DMS153 (cell line): ENCODE data around the gene SOX18.

Experiments
- DNase-seq: peaks from one replicate; lab custom pipeline; 2025; lab: John Stamatoyannopoulos, UW

SOX18 gene

DNA sequence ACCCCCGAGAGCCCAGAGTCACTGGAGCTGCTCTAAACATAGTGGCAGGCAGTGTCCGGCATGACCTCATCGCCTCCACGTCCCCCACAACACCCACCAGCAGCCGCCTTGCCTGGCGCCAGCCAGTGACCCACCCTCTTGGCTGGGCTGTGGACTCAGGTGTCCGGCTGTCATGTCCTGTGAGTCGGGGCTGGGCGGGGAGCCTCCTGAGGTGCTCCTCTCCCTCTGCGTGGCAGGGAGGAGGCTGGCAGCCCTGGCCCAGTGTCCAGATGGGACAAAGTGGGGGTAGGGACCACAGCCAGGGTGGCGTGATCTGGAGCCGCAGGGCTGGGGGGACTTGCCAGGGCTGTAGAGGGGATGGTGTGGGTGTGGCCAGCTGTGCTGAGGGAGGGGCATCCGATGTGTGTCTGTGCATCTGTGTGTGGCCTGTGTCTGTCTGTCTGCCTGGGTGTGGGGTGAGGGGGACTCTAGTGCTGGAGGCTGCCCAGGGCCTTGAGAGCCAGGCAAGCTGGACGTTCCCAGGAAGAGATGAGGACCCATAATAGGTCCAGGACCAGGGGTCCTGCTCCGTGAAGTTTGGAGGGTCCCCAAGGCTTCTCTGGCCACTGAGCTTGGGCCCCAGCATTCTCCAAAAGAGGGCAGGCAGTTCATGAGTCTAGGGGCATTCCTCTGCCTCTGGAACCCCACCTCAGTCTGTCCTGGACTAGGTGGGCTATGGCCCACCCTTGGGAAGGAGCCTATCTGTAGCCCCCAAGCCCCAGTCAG, 2.3 kb upstream of the SOX18 start:
- DNase-seq, result no peak

DNA sequence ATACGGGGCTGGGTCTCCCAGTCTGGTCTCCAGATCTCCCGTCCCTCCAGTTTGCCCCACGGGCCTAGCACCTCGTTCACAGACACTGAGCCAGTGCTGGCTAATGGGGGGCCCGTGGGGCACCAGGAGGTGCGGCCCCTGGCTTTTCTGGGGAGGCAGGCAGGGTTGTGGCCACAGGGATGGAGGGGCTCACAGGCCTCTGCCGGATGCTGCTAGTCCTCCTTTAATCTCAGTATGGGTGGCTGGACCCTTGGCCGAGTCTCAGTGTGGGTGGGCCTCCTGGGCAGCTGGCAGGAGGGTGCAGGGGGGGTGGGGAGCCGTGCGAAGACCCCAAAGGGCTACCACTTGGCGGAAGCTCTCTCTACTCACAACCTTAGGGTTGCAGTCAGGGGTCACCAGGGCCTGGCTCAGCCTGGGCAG, 1.6 kb upstream of the SOX18 start:
- no peak for DNase-seq

DNA sequence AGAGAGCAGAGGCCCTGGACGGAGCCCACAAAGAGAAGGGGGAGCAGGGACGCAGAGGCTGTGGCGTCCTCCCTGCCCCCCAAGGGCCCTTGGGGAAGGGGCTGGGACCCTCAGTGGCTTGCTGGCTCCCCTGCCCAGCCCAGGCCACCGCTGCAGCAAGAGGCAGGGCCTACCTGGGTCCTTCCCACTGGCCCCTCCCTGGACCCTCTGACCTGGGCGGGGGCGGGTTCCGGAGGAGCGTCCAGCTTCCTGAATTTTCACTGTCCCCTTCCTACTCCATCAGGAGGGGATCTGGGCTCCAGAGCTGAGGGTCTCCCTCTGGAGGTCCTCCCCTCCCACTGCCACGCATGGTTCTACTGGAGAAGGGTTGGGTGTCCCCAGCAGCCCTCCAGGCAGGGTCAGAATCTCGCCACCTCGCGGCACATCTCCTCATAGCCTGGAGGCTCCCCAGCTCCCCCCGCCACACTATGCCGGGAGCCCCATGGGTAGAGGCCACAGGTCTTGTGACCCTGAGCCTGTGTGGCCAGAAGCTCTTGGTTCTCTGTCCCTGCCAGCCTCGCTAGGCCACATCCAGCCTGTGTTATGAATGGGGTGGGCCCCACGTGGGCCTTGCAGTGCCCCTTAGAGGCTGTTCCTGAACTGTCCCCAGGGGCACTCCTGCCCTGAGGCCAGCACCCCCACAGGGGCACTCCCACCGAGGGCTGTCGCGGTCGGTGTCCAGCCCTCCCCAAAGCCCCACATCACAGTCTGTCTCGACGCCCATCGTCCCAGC, 1.0 kb upstream of the SOX18 start:
- DNase-seq, result no peak

DNA sequence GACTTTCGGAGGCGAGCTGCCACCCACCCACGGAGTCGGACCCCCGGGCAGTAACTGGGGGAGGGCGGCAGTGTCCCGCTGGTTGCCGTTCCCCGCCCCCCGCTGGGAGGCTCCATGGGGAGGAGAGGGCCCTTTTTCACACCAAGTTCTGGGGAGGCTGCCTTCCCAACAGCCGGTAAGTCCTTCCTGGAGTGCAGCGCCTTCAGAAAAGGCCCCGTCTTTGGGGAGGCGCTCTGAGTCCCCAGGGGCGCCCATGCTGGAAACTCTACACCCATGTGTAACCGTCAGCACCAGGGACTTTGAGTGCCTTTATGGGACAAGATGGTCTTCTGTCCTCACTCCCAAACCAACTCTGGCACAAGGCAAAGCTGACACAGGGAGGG, 430 bp upstream of the SOX18 start:
- DNase-seq, result no peak

DNA sequence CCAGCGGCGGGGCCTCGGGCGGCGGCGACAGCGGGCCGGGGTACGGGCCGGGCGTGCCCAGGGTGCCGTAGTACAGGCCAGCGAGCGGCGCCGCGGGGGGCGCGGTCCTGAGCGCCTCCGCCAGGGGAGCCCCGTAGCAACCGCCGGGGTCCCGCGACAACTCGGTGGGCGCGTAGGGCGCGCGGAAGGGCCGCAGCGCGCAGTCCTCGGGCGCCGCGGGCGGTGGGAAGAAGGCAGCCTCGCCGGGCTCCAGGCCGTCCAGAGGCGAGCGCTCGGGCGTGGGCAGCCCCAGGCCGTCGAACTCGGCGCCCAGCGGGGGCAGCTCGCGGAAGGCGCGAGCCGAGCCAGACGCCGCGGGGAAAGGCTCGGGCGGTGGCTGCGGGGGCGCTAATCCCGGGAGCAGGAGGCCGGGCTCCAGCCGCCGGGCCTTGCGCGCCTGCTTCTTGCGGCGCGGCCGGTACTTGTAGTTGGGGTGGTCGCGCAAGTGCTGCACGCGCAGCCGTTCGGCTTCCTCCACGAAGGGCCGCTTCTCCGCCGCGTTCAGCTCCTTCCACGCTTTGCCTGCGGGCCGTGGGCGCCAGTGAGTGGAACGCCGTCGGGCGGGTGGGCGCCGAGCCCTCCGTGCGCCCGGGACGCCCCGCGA, 916 bp downstream of the SOX18 start:
- no peak for DNase-seq

DNA sequence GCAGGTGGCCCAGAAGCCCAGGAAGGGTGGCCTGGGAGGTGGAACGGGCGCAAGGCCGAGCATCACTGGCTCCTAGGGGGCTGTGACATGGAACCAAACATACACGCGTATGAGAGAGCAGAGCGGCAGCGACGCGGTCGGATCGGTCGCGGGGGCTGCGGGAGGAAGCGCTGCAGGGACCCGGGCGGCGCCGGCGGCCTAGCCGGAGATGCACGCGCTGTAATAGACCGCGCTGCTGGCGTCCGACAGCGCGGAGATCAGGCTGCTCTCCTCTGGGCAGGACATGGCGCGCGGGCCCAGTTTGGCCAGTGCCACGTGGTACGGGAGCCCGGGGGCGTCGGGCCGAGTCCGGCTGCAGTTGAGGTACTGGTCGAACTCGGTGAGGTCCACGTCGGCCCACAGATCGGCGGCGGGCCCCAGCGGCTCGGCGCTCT, 1.5 kb downstream of the SOX18 start:
- no peak for DNase-seq

DNA sequence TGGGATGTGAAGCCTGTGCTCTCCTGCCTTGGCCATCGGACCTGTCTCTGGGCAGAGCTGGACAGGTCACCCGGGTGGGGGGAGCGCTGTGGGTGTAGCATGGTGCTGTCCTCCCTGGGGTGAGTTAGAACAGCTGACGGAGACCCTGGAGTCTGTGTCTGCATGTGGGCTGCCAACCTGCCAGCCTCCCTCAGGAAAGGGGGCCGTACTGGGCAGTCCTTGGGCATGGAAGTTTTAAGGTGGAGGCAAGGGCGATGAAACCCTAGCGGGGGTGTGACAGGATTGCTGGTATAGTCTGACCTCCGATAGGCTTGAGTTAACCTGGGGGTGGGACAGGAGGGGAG, 2.4 kb downstream of the SOX18 start:
- DNase-seq, result no peak

DNA sequence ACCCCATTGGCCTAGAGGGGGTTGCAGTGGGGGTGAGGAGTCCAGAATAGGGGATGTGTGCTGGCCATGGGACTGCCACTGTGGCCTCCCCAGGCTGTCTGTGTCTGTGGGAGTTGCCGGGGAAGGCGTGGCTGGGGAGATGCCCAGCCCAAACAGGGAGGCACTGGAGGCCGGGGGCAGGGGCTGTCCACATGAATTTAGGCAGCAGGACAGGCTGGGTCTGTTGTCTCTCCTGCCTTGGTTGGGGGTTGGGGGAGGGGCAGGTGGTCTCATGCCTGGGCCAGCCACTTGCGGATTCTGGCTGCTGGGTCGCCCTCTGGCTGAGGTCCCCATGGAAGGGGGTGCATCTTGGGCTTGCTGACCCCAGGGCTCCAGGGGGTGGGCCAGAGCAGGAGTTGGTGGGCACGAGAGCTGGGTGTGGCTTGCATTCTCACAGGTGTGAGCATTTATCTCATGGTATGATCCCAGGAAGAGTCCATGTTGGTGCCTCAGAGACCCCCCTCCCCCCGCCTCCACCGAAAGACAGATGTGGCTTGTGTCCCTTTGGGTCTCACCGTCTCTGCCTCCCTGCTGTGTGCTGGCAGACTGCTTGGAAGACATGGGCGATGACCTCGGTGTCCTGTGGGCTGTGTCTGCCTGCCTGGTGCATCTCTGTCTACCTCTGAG, 4.0 kb downstream of the SOX18 start:
- DNase-seq, result no peak

DNA sequence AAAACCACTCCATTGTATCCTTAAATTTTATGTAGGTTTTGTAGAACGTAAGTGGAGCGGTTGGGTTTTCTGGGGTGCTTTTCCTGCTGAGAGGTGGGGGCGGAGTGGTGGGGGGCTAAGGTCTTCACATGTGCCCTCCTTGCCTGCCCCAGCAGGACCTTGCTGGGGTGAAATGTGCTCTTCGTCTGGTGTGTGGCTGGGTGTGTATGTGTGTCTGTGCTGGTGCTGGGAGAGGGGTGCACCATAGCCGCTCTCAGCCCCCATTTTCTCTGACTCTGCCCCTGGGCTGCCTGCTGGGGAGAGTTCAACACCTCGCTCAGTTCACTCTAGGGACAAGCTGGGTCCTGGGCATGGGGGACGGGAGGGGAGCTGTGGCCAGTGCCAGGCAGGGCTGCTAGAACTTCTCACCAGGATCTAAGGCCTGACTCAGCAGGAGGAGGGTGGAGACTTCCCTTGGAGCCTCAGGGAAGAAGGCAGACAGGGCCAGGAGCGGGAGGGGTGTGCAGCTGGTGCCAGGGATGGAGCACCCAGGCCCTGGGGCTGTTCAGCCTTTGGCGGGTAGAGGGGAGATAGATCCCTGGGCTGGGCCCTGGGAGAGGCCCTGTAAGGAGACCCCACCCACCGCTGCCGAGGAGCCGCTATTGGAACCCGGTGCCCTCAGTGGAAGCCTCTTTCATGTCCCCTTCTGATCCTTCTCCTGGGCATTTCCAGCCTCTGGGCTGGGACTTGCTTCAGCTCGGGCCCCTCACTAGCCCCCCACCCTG, 4.8 kb downstream of the SOX18 start:
- no peak for DNase-seq

DNA sequence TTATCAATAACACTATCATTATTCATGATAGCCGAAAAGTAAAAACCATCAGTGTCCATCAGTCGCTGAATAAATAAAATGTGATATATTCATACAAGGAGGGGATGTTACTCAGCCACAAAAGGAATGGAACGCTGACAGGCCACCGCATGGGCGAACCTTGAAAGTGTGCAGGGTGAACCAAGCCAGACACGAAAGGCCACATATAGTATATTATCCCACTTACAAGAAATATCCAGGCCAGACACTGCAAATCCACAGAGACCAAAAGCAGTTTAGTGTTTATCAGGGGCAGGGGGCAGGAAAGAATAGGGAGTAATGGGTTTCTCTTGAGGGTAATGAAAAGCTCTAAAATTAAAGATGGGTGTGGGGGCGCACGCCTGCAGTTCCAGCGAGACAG, 5.7 kb downstream of the SOX18 start:
- DNase-seq, result no peak

DNA sequence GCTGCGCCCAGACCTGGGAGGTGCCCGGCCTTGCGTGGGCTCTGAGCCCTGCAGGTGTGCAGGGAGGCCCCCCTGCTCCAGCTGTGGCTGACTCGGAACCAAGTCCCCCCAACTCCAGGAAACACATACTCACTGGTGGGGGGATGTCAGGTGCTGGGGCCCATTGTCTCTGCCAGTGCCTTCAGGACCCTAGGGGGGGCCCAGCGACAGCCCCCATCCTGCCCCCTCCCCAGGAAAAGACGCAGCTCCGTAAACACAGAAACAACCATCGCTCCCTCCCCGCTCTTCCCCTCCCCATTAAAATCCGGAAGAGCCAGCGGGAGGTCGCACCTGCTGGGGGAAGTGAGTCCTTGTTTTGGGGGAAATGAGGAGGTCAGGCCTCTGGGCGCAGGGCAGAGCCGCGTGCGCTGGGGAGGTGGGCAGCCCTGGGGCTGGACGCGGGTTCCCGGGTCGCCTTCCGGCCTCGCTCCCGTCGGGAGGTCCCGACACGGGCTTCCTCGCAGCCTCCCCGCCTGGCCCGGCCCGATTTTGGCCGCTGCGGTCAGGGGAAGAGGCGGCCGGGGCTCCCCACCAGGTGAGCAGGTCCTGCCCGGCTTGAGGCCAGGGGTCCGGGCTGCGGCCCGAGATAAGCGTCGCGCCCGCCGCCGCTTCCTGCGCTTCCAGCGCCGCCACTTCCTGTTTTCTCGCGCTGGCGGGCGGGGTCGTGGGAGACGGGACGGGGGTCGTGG, 7.2 kb downstream of the SOX18 start:
- no peak for DNase-seq

DNA sequence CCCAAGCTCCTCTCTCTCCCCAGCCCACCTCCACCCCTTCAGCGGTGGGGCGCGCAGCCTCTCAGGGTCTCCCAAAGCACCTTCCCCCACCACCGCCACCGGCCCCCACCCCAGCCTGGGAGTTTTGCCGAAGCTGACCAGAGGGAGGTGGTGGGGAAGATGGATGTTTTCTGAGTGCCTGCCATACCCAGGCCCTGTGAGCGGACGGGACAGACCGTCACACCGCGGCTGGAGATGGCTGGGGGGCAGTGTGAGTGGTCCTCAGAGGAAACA, 7.7 kb downstream of the SOX18 start:
- DNase-seq, result no peak

DNA sequence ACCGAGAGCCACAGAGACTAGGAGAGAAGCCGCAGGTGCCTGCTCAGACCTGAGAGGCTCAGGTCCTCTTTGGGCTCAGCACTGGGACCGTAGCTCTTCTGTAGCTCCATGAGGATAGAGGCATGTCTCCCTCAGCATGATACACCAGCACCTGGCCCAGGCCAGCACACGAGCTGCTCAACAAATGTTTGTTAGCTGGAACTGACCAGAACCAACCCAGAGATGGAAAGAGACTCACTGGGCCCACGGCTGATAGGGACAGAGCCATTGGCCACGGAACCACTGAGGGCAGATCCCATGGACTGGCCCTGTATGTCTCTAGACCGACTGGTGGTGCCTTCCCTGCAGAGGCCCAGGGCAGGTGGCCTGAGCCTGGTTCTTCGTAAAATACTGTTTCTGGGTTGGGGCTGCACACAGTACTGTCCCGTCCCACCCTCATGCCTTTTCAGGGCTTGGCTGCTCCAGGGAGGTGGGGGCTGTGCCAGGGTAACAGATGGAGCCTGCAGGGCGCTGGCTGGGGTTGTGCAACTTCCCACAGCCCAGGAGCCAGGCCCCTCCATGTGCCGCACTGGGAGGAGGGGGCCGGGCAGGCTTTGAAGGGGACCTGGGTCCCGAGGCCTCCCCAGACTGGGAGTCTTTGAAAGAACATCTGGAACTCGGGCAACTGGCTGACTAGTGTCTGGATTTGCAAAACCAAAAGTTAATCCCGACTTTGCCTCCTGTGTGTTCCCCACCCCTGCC, 8.2 kb downstream of the SOX18 start:
- no peak for DNase-seq

DNA sequence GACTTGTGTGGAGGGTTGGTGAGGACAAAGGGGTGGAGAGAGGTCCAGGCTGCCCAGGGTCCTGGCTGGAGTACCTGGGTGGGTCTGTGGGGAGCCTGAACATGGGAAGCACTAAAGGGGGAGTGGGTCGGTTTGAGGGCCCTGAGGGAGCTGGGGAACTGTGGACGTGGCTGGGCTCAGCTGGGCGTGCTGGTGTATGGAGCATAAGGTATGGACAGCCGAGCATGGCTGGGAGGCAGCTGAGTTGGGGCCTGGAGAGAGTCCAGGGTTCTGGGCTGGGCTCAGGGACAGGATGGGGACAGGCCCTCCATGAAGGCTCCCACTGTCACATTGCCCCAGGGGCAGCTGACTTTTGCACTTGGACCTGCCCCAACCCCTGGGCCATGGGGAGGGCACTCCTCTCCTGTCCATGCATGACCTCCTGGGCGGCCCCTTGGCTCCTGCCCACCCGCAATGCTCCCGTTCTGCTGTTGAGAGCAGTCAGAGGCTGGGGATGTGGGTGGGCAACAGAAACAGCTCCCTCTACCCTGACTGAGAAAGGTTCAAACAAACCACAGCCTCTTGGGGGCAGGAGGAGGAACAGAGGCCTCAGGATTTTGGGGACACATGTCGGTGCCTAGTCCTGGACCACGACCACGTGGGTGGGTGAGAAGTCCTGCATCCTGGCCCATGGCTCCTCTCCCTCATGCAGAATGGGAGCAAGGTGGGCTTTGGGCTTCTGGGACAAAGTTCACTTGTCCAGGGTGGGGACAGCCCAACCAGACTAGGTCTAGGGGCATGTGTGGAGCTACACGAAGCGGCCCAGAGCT, 9.0 kb downstream of the SOX18 start:
- no peak for DNase-seq

DNA sequence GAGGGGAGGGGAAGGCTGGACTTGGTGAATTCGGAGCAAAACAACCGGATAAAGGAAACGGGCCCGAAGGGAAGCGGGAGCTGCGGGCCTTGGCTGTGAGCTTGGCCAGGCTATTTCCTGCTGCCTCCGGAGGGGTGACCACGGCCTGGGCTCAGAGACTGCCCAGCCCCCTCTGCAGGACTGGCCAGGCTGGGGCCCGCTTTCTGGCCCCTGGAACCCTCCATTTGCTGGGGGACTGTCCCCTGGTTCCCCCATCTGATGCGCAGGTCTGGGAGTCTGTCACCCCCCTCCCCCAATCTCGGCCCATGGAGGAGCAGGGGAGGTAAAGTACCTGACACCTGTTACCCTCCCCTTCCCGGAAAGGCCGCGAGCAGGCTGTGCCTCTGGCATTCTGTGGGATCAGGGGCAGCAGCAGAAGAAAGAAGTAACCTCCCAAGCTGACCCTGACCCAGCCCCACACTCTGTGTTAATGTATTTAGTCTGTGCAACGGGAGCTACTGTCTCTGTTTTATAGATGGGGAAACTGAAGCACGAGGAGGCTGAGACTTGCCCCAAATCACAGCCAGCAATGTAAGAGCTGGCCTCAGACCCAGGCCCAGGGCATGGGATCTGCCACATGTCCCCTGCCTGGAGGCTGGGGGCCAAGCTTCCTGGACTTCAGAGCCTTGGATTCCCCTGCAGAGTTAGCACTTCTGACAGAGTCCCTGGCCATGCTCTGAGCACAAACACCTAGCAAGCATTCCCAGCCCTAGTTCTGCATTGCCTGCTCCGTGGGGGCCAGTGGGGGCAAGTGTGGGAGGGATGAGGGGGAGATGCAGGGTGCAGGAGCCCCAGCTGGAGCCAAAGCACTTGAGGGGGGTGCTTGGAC, 9.9 kb downstream of the SOX18 start:
- DNase-seq, result no peak

DNA sequence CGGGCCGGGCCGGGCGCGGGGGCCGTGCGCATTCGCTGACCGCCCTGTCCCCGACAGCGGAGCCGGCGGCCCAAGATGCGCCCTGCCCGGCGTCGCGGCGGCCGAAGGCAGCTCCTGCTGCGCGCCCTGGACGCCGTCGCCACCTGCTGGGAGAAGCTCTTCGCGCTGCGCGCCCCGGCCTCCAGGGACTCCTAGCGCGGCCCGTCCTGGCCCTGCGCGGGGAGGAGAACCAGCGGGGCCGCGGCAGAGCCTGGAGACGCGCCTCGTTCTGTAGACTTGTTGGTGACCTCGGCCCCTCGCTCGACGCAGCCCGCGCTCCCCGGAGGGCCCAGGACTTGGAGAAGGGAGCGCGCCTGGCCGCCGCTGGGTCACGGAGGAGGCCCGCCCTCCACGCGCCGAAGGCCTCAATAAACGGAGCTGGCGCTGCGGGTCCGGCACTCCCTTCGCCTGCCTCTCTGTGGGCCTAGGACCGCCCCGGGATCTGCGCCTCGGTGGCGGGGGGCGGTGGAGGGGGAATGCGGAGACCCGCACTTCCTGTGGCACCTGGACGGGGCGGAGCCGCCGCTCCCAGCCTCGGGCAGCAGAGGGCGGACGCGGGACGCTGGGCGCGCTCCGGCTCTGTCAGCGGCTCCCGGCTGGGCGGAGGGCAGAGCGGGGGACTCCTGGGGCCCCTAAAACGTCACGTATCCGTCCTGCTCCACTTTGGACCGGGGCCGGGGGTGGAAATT, 10.7 kb downstream of the SOX18 start:
- peak; percentile 34 for DNase-seq

DNA sequence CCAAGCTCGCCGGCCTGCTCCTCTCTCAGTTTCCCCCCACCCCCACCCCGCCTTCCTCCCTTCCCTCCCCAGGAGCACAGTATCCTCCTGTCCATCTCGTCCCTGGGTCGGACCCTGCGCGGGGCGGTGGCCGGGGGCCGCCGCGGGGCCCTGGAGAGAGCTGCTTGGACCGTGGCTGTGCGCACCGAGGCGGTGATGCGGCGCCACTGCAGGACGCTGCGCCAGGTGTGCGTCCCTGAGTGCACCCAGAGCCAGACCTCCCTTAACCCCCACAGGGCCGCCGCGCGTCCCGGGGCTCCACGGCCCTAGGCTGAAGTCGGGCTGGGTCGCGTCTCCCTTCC, 11.2 kb downstream of the SOX18 start:
- DNase-seq, result no peak

DNA sequence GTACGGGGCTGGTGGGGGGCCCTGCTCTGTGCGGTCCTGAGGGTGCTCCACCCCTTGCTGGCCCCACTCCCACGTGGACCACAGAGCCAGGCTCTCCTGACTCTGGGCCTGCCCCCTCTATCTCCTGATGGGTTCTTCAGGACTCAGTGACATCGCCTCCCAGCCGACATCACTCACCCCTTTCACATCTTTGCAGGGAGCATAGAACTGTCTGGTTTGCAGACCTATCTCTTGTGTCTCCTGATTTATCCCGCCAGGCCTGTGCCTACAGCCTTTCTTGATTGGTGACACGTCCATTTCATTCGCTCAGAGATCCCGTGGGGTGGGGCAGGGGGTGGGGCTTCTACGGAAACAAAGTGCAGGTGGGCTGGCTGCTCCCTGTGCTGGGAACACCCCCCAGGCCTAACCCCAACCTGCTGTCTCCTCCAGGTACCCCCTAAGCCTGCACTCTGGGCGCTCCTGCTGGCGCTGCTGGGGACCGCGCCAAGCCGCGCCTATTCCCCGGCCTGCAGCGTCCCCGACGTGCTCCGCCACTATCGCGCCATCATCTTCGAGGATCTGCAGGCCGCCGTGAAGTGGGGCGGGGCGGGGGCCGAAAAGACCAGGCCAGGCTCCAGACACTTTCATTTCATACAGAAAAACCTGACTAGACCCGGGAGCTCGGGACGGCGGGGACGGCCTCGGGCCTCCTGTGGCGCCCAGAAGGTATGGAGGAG, 11.8 kb downstream of the SOX18 start:
- no peak for DNase-seq
